Colon (tissue), 2 donors: ENCODE data around the gene LRRC51.

Experiments
- FAIRE-seq: peaks from 2 replicates; lab custom pipeline; 2012; peaks lifted over from hg19 to GRCh38; lab: Jason Lieb, UNC
- donor health status: control.
- donor health status: control.

LRRC51 gene

DNA sequence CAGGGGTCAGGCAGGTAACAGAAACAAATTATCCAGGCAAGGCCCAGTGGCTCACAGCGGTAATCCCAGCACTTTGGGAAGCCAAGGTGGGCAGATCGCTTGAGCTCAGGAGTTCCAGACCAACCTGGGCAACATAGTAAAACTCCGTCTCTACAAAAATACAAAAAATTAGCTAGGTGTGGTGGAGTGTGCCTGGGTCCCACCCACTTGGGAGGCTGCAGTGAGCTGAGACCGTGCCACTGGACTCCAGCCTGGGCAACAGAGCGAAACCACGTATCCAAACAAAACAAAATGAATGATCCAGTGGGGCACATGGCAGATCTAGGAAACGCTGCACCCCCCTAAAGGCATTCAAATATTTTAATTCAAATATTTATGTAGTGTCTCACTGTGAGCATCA is 10.2 kb upstream of the LRRC51 start:
- FAIRE-seq: no peak

DNA sequence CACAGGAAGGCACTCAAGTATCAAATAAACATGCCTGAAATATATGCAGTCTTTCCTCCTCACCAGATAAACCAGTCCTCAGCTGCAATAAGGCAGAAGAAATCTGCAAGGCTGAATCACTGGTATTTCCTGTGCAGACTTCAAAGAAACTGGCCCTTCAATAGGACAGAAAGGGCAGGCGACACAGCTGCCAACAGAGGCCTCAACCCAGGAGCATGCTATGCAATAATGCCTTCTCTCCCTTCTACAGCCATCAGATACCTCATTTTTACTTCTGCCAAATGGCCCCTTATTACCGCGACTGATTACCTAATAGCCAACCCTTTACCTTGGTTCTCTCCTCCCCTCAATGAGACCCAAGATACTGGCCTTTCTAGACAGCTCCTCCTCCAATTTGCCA is 8.3 kb upstream of the LRRC51 start:
- FAIRE-seq: no peak

DNA sequence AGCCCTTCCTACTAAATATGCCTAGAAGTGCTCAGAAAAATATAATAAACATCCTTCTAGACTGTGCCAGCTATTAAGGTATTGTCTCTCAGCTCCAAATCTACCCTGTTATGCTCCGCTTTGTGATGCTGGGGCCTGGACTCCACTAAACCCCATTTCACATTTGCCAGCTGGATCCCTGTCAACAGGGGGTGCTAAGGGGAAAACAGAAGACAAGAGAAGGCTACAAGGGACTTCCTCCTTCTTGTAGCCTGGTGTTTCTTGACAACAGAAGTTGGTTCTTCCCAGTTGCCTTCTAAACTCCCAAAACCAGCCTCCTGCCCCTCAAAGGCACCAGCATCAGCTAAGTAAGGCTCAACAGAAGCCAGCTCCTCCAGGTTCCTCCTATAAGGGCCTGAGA is 5.5 kb upstream of the LRRC51 start:
- no peak for FAIRE-seq

DNA sequence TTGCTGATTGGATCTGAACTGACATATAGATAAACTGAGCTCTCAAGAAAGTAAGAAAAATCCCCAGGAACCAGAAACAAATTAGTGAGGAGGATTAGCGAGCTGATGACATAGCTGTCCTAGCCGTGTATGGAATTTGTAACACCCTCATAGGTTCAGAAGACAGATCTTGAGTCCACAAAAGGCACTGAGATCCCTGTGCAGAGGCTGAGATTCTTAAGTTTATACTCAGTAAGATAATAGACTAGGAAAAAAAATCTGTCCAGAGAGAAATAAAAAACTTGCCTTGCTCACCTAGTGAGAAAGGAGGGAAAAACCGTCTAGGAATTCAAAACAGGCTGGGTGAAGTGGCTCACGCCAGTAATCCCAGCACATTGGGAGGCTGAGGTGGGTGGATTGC is 4.9 kb upstream of the LRRC51 start:
- FAIRE-seq: no peak

DNA sequence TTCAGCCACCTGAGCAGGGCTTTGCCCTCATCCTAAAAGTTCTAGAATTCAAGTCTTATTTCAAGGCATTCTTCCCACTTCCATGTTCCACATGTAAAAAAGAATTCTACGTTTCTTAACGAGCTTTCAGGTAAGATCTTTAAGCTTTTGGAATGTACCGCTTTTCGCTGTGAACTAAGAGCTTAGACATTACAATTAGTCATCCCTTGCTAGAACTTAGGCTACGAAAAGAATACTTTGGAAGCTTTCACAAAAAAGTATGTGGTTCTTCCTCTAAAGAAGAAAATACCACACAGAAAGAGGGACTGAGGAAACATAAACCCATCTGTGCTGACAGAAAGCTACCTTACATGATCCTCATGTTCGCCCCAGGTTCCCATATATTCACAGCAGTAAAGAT is 2.2 kb upstream of the LRRC51 start:
- no peak for FAIRE-seq

DNA sequence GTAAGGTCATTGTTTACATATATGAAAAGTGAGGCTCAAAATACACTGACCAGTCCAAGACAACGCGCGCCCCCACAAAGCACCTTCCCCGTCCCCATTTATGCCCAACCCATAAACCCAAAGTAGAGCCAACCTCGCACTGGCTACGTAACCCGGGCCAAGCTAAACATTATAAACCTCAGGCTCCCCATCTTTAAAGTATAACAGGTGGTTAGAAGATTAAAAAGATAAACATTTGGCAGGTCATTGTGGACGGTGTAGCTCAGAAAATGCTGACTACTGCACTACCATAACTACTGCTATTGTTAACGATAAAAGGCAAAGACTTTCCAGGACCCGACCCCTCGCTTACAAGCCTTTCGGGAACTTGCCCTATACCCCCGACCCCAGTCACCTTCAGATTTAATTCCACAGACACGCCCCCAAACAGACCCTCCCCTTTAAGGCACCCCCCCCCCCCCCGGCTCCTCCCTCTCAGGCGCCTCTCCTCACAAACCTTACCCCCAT is 778 bp upstream of the LRRC51 start:
- no peak for FAIRE-seq

DNA sequence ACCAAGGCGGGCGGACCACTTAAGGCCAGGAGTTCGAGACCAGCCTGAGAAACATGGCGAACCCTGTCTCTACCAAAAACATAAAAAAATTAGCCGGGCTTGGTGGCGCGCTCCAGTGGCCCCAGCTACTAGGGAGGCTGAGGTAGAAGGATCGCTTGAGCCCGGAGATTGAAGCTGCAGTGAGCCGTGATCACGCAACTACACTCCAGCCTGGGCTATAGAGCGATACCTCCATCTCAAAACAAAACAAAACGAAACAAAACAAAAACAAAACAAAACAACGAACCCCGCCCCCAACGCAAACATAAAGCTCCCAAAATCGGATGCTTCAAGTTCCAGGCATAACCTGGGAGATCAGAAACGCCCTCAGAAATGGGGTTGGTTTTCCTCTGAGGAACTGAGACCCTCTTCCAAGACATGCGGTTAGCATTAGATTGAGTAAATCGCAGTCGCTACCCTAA is 564 bp downstream of the LRRC51 start:
- no peak for FAIRE-seq

DNA sequence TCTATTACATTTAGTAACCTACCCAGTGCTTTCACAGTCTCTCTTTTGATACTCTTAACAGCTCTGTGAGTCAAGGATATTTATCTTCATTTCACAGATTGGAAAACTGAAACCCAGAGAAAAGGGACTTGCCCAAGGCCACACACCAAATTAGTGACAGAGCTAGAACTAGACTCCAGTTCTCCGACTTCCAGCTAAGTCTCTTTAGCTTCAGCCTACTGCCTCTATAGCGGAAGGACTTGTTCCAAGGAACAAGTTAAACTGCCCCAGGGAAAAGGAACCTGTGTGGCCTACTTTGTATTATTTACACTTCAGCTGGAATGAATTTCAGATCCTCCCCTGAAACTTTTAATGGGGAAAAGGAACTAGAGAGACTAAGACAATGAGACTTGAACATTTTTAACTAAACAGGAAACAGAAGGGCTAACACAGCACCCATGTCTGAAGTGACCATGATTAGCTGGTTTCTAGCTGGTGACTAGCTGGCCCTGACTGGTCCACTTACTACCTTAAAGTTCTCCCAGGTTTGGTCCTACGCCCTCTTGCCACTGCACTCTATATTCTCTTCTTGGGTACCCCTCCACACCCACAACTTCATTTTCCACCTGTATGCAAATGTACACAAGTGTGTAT is 1.3 kb downstream of the LRRC51 start:
- FAIRE-seq: no peak

DNA sequence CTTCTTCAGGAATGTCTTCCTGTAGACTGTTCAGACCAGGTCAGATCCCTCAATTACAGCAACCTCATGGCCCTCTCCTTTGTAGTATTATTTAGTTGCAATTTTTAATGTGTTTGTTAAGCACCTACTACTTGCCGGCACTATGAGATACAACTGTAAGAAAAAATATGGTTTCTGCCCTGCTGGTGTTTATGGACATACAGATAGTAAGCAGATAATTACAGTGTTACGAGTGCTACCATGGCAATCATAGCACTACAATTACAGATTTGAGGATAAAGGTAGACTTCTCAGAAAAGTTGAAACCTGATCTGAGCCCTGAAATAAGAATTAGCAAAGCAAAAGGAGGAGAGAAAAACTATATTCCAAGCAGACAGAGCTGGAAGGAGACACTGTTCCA is 2.8 kb downstream of the LRRC51 start:
- no peak for FAIRE-seq

DNA sequence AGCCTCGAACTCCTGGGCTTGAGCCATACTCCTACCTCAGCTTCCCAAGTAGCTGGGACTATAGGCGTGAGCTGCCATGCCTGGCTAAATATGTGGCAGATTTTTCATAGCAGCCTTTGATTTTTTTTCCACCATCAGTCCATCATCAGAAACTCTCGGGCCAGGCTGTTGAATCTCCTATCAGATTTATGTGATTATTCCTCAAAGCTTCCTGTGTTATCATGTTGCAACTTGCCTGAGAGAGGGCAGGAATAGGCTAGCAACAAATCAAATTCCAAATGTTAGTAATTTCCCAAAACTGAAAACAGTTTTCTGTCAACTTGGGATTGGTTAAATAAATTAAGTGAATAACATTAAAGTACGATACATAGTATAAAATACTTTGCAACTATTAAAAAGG is 3.4 kb downstream of the LRRC51 start:
- no peak for FAIRE-seq

DNA sequence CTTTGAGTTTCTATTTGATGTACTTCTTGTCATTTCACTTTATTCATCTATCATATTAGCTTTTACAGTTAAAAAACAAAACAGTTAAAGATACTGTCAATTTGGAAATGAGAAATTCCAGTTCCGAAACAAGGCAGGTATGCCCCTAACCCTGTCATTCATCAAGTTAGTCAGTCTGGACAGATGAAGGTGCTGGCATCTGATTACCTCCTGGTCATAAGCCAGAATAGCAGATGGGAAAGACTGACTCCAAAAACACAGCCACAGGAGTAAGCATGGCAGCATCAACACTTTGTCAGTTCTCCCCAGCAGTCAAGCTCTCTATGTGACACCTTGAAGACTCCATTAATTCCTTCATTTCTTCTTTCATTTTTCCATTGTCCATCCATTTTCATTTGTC is 4.3 kb downstream of the LRRC51 start:
- FAIRE-seq: no peak

DNA sequence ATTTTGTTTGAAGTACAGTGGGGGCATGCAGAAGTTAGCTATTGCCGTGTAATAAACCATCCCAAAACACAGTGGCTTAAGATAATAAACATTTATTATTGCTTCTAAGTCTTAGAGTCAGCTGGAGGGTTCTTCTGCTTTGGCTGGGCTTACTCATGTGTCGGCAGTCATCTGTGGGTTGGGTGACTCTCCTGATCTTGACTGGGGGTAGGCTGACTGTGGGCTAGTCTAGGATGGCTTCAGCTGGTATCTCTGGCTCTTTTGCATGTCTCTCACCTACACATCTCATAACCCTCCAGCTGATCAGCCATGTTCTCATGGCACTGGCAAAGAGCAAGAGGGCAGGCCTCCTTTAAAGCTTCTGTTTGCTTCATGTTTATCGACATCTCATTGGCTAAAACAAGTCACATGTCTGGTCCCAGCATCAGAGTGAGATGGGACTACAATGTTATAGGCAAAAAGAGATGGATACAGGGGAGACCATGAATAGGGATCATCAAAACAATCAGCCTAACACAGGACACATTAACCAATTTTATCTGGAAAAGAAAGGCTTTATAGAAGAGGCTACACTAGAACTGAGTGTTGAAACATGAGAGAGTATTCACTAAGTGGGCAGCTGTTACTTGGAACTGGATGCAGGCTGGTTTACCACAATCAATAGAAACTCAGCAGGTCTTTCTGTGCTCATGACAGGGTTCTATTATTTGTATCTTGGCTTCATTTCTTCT is 5.1 kb downstream of the LRRC51 start:
- no peak for FAIRE-seq

DNA sequence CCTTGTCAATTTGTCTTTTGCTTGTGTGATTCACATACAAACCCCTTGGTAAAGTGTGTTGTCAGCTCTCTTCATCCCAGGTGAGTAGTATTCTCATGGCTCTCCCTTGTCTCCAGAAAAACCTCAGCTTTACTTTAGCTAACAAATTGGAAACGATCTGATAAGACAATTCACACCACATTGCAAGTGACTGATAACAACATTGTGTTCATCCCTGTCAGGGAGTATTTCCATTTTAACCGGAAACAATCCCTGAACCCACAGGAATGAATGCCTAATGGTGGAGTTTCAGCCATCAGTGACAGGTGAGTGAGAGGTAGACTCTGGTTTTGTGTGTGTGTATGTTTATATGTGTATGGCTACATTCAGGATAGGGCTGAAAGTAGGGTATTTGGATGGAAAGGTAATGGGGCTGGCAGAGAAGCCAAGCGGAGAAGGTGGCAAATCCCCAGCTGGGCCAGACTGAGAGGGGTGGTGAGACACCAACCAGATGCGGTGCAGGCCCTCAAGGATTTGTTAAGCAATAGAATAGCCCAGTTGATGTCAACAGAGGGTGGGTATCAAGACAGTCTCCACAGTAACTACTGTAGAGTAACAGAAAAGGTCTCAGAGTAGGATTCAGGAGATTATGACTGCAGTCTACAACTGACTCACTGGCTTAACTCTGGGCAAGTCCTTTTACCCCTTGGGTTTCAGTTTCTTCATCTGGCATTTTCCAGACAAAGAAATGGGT is 7.6 kb downstream of the LRRC51 start:
- FAIRE-seq: no peak

DNA sequence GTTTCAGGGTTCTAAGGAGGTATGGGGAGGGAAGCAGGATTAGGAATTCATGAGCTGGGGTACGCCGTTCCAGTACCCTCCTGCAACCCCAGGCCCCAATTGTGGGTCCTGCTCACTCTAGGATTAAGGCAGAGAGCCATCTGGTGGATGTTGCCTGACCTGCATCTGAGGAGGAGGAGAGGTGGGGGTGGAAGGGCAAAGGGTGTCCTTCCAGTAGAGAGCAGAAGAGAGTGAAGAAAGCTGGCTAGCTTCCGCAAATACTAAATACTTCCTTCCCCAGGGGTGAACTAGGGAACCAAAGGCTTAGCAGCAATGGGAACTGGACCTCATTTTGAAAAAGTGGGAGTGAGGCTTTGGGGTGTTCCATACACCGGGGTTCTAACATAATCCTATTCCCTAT is 10.6 kb downstream of the LRRC51 start:
- FAIRE-seq: no peak

DNA sequence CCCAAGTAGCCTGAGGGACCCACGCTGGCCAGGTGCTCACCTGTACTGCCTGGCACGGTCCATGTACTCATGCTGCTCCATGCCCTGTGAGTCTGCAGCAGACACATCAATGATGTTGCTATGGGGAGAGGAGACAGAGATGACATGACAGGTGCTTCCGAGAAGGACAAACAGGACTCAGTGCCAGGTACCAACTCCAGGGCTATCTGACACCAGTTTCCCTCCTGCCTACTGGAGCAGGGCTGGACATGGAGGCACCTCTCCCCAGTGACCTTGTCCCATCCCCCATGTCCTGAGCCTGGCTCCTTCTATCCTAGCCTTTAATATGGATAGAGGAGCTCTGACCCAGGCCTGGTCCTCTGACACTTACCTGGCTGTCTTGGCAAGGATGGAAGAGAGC is 18.1 kb downstream of the LRRC51 start:
- FAIRE-seq: no peak

DNA sequence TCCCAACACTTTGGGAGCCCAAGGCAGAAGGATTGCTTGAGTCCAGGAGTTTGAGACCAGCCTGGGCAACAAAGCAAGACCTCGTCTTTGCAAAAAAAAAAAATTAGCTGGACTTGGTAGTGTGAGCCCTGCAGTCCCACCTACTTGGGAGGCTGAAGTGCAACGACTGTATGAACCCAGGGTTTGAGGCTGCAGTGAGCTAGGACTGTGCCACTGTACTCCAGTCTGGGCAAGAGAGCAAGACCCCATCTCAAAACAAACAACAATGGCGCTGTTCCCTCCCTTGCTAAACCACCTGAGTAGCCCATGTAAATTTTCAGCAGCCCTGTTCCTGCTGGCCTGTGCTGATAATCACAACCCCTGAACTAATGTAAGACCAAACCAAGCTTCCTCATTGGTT is 19.4 kb downstream of the LRRC51 start:
- FAIRE-seq: no peak

DNA sequence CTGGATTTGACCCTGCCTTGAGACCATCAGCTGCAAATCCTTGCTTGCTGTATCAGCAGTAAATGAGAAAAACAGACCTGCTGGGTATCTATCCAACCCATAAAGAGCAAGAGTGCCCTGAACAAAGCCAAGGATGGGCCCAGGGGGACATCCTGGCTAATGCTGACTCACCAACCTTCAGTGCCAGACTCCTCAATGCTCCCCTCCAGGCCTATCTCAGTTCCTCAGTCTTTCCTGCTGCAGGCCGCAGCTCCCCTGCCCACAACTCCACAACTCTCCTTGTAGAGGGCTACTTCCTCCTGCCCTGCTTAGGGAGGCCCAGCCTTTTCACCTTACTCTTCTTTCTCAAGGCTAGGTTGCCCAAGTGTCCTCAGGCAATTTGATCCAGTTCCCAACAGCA is 19.8 kb downstream of the LRRC51 start:
- no peak for FAIRE-seq

DNA sequence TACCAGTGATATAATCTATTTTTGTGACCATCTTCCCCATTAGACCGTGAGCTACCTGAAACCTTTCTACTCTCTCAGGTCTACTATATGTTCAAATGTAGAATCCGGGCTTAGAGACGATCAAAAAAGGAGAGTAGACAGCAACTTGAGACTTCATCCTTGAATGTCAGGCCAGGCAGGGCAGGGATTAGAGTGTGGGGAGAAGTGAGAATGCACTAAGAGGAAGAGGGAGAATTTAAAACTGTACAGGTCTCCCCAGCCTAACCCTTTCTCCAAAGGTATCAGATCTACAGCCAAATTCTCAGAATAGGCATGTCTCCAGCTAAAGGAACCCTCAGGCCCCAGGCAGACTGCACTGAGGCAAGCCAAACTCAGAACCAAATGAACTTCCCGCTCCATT is 21.5 kb downstream of the LRRC51 start:
- no peak for FAIRE-seq

DNA sequence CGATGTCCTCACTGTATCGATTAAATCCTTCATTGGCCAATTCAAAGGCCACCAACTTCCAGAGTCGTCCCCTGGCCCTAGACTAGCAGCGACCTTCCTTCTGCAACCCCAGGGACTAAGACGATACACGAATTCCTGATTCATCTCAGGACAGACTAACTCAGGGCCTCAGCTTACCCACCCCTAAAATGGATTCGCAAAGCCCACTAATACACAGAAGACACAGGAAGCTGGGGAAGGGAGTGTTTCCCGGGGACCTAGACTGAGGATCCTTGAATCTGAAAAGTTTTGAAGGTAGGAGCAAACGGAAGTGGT is 21.9 kb downstream of the LRRC51 start:
- no peak for FAIRE-seq

DNA sequence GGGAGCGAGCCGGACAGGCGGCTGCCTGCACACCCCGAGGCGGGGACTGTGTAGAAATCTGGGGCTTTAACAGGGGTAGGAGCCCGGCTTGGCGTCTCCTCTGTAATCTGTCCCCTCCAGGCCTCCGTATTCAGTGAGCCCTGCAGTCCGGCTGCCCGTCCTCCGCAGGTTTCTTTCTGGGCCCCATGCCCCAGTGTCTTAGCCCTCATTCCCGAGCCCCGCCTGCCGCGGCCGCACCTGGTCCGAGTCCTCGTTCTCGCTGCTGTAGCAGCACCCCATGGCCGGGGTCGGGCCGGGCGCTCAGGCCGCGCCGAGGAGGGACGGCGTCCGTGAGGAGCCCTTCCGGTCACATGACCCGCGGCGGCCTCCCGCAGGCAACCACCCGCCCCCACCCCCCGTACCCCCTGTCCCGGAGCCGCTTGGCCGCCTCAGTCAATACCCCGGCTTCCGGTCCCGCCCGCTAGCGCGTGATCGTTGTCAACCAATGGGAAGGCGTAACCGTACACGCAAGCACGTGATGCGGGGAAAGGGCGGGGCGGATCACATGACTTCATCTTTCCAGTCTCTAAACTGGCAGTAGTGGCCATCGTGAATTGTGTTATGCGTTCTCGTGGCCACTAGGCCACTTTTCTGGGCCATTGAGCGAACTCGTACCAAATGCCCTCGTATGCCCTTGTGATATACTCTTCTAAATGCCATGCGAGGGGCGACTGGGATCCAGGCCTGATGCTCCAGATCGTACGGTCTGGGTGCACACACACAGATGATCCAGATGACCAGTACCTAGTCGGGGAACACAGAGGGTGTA is 22.5 kb downstream of the LRRC51 start, which contains the start of gene LAMTOR1:
Gene LAMTOR1 (minus strand): TSS at position 352 of the 808 bp plus-strand sequence. CDS start 73 bp downstream, at position 279.
- FAIRE-seq: no peak

DNA sequence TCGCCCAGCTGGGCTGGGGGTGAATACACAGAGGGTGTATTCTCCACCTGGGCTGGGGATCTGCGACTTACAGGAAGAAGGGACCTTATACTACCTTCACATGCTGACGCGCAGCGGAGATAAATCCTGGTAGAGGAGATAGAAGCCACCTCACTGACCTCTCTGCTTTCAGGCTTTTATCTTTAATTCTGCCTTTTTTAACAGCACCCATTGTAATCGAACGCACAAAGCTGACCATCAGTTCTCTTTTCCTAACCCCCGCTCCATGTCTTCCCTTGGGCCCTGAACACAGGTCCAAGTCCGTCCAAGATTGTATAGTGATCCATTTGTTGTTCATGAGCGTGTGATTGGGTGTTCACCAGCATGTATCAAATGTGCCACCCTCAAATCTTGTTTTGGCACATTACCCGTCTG is 23.1 kb downstream of the LRRC51 start:
- FAIRE-seq: no peak

DNA sequence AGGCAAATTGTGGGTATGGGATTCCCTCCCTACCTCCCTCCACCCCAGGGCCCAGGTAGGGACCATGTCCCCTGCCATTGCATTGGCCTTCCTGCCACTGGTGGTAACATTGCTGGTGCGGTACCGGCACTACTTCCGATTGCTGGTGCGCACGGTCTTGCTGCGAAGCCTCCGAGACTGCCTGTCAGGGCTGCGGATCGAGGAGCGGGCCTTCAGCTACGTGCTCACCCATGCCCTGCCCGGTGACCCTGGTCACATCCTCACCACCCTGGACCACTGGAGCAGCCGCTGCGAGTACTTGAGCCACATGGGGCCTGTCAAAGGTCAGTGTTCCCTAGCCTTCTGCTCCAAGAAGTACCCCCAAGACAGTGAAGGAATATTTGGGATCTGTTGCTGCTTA is 25.2 kb downstream of the LRRC51 start, which contains the start of gene TOMT:
Gene TOMT (plus strand): TSS at position 37 of the 400 bp plus-strand sequence. CDS start 28 bp downstream, at position 65.
- FAIRE-seq: no peak
